ENCODE data around the gene SLC22A15. TPM values are rescaled to one million over a fixed set of nuclear protein-coding genes. Genes with fewer than 3 reads are reported as not detected.

SLC22A15 gene
- total and polyA plus RNA-seq, 2 experiments from 2014 or later, result 2.7 to 3.8 TPM

DNA sequence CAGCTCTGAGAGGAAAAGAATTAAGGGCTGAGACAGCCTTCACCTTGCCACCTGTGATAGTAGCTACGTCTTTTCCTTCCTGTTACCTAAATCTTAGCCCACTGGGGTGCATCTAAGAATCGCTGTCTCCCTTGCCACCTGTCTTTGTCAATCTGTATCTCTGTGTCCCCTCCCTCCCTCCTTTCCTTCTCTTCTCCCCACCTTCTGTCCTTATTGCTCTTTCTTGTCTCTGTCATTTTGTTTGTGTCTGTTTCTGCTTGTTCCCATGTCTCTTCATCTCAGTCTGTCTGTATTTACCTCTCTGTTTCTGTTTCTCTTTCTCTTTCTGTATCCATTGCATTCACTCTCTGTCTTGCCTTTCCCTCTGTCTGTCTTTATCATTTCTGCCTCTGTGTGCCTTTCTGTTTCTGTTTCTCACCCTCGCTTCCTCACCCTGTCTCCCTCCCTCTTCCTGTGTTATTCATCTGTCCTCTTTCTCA, 30.2 kb downstream of the SLC22A15 start:
- Histone ChIP-seq H3F3A (replicated peaks; ENCODE audit: low read depth) (no peaks in the 10 kb centered on the region), H3K36me3 (ENCODE audit: insufficient read depth) (no peaks in the 10 kb centered on the region), H2AFZ (no peak overlapping the region), H3K4me2 (no peak overlapping the region), H3K4me1 (ENCODE audit: insufficient read depth) (peaks cover 5% of the 10 kb centered on the region), H3K27me3 (ENCODE audit: insufficient read depth) (no peaks in the 10 kb centered on the region), H3K9me2 (ENCODE audit: insufficient read depth) (peaks cover 17% of the 10 kb centered on the region; the same call in 1 of the 2 replicates), H3K79me2 (replicated peaks; ENCODE audit: insufficient read depth) (no peaks in the 10 kb centered on the region; the same call in 1 of the 2 replicates), H3K27ac (ENCODE audit: low read depth) (no peak overlapping the region), H3K4me3 (no peak overlapping the region), H4K20me1 (replicated peaks; ENCODE audit: insufficient read depth) (no peaks in the 10 kb centered on the region)
- Mint-ChIP-seq H3K4me3 (no peak overlapping the region), H3K36me3 (ENCODE audit: low read depth) (peaks cover 14% of the 10 kb centered on the region), H3K9me3 (peaks cover 5% of the 10 kb centered on the region; the same call in 1 of the 3 replicates), H3K27ac (no peak overlapping the region), H3K27me3 (ENCODE audit: insufficient read depth, low read depth, poor library complexity) (peaks cover 5% of the 10 kb centered on the region), H3K4me1 (peaks cover 15% of the 10 kb centered on the region)
- no peak for ATAC-seq
- DNase-seq (ENCODE audit: low spot score), result no peak
- no peak for TF ChIP-seq ZNF462 (CRISPR knock-in tag; IDR thresholded peaks at IDR 0.05)
- TF ChIP-seq EZH2 (IDR thresholded peaks at IDR 0.05; ENCODE audit: low read depth, unreplicated experiment), result no peak
- TF ChIP-seq JUNB (IDR thresholded peaks at IDR 0.05; ENCODE audit: unreplicated experiment), result no peak
- TF ChIP-seq POLR2AphosphoS5 (IDR thresholded peaks at IDR 0.05; ENCODE audit: low read depth), result no peak
- TF ChIP-seq, protein P1, sequence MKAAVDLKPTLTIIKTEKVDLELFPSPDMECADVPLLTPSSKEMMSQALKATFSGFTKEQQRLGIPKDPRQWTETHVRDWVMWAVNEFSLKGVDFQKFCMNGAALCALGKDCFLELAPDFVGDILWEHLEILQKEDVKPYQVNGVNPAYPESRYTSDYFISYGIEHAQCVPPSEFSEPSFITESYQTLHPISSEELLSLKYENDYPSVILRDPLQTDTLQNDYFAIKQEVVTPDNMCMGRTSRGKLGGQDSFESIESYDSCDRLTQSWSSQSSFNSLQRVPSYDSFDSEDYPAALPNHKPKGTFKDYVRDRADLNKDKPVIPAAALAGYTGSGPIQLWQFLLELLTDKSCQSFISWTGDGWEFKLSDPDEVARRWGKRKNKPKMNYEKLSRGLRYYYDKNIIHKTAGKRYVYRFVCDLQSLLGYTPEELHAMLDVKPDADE (IDR thresholded peaks at IDR 0.05), result no peak
- TF ChIP-seq STAT1 (IDR thresholded peaks at IDR 0.05; ENCODE audit: unreplicated experiment), result no peak
- TF ChIP-seq CREB1 (CRISPR knock-in tag; IDR thresholded peaks at IDR 0.05; ENCODE audit: low read depth), result no peak
- TF ChIP-seq ZNF114 (CRISPR knock-in tag; IDR thresholded peaks at IDR 0.05), result no peak
- no peak for TF ChIP-seq NANOG (IDR thresholded peaks at IDR 0.05; ENCODE audit: borderline replicate concordance)
- TF ChIP-seq, protein P2, sequence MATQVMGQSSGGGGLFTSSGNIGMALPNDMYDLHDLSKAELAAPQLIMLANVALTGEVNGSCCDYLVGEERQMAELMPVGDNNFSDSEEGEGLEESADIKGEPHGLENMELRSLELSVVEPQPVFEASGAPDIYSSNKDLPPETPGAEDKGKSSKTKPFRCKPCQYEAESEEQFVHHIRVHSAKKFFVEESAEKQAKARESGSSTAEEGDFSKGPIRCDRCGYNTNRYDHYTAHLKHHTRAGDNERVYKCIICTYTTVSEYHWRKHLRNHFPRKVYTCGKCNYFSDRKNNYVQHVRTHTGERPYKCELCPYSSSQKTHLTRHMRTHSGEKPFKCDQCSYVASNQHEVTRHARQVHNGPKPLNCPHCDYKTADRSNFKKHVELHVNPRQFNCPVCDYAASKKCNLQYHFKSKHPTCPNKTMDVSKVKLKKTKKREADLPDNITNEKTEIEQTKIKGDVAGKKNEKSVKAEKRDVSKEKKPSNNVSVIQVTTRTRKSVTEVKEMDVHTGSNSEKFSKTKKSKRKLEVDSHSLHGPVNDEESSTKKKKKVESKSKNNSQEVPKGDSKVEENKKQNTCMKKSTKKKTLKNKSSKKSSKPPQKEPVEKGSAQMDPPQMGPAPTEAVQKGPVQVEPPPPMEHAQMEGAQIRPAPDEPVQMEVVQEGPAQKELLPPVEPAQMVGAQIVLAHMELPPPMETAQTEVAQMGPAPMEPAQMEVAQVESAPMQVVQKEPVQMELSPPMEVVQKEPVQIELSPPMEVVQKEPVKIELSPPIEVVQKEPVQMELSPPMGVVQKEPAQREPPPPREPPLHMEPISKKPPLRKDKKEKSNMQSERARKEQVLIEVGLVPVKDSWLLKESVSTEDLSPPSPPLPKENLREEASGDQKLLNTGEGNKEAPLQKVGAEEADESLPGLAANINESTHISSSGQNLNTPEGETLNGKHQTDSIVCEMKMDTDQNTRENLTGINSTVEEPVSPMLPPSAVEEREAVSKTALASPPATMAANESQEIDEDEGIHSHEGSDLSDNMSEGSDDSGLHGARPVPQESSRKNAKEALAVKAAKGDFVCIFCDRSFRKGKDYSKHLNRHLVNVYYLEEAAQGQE (IDR thresholded peaks at IDR 0.05; ENCODE audit: unreplicated experiment), result no peak
- no peak for TF ChIP-seq ZNF331 (CRISPR knock-in tag; IDR thresholded peaks at IDR 0.05; ENCODE audit: low read depth)
- TF ChIP-seq CTCF (conservative IDR thresholded peaks at IDR 0.05; ENCODE audit: low read depth in 2 of 2), result no peak
- TF ChIP-seq EZH2phosphoT487 (IDR thresholded peaks at IDR 0.05; ENCODE audit: unreplicated experiment), result no peak

Measured in GM23338 (cell line).